ENCODE data around the gene SPA17.

DNA sequence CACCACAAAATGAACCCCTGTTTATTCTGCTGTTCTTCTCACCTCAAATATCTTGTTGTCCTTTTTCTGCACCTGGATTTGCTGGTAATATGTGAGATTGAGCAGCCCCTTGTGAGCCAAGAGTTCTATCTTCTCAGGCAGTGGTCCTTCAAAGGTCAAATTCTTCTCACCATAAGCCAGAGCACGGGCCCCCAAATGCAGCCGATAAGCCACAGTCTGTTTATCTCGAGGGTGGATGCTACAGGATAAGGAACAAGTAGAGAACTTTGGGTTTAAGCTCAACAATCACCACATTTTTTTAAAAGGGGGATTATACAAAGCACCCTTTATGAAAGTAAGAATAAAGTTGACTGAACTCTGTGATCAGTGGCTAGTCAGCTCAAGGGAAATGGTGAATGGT is 35.2 kb upstream of the SPA17 start:
- TF ChIP-seq, protein P1, sequence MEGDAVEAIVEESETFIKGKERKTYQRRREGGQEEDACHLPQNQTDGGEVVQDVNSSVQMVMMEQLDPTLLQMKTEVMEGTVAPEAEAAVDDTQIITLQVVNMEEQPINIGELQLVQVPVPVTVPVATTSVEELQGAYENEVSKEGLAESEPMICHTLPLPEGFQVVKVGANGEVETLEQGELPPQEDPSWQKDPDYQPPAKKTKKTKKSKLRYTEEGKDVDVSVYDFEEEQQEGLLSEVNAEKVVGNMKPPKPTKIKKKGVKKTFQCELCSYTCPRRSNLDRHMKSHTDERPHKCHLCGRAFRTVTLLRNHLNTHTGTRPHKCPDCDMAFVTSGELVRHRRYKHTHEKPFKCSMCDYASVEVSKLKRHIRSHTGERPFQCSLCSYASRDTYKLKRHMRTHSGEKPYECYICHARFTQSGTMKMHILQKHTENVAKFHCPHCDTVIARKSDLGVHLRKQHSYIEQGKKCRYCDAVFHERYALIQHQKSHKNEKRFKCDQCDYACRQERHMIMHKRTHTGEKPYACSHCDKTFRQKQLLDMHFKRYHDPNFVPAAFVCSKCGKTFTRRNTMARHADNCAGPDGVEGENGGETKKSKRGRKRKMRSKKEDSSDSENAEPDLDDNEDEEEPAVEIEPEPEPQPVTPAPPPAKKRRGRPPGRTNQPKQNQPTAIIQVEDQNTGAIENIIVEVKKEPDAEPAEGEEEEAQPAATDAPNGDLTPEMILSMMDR (IDR thresholded peaks at IDR 0.05; ENCODE audit: poor library complexity, severe bottlenecking), result no peak
- no peak for TF ChIP-seq EP300 (conservative IDR thresholded peaks at IDR 0.05; ENCODE audit: poor library complexity, severe bottlenecking)
- TF ChIP-seq EZH2 (IDR thresholded peaks at IDR 0.05; ENCODE audit: borderline replicate concordance, insufficient read depth, low read length, poor library complexity, severe bottlenecking), result no peak
